ENCODE data around the gene SPARC.

The SPARC gene

DNA sequence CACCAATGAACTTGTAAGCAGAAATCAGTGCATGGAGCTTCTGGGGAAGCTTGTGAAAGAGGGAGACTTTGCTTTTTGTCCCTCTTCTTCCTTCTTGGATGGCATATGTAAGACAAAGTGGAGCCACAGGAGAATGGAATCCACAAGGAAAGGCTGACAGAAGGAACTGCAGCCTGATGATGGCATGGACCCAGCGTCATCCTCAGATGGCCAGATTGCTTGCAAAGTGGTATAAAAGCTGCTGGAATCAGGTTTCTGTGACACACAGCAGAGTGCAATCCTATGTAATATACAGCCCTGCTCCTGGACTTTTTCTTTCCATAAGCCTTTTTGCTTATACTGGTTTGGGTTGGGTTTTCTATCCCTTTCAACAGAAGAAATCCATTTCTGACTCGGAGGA is 31.4 kb upstream of the SPARC start:
- TF ChIP-seq, protein P1, sequence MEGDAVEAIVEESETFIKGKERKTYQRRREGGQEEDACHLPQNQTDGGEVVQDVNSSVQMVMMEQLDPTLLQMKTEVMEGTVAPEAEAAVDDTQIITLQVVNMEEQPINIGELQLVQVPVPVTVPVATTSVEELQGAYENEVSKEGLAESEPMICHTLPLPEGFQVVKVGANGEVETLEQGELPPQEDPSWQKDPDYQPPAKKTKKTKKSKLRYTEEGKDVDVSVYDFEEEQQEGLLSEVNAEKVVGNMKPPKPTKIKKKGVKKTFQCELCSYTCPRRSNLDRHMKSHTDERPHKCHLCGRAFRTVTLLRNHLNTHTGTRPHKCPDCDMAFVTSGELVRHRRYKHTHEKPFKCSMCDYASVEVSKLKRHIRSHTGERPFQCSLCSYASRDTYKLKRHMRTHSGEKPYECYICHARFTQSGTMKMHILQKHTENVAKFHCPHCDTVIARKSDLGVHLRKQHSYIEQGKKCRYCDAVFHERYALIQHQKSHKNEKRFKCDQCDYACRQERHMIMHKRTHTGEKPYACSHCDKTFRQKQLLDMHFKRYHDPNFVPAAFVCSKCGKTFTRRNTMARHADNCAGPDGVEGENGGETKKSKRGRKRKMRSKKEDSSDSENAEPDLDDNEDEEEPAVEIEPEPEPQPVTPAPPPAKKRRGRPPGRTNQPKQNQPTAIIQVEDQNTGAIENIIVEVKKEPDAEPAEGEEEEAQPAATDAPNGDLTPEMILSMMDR (IDR thresholded peaks at IDR 0.05; ENCODE audit: low read depth, low read length, missing control alignments): no peak
- in situ Hi-C loops (cut with HindIII; ENCODE audit: low sequenced_read_pairs): no loop called here
- H3K4me3 ChIP-seq (ENCODE audit: low read depth, low read length): no peak overlapping the region
- DNase-seq (ENCODE audit: low read depth): no peak

DNA sequence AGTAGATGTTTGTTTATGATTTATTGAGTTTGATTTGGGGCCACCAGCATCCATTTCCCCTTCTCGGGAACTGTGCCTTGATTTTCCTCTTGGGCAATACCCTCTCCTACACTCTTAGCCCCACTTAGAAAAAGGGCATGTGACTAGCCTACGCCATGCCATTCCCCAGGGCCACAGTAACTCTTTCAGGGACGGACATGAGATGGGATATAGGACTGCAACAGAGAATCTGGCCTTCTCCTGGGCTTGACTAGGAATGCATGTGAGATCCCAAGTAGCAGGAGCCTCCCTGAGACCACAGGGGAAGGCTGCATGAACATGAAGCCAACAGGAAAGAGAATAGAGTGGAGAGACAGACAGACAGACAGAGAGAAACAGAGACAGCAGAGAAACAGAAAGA is 30.7 kb upstream of the SPARC start:
- TF ChIP-seq, protein P1 (IDR thresholded peaks at IDR 0.05; ENCODE audit: low read depth, low read length, missing control alignments): no peak
- in situ Hi-C loops (cut with HindIII; ENCODE audit: low sequenced_read_pairs): no loop called here
- no peak overlapping the region for H3K4me3 ChIP-seq (ENCODE audit: low read depth, low read length)
- DNase-seq (ENCODE audit: low read depth): no peak

DNA sequence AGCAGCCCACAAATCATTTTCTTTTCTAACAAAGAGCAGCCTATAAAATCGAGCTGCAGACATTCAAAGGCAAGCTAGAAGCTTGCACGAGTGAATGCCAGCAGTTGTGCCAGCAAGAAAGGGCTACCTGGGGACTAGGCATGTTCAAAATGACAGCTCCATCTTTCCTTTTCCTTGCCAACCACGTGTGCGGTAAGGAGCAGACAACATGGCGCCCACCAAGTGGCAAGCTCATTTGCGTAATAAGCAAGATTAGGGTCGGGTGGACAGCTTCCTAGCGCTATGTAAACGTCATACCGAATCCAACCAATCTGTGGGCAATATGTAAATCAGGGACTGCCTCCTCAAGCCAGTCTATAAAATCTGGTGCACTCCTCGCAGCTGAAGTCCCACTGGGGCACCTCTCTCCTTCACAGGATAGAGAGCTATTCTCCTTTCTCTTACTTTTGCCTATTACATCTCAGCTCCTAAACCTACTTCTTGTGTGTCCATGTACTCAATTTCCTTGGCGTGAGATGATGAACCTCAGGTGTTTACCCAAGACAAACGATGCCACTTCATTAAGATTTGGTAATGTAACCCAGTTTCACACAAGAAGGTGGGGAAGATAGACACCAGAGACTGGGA is 22.5 kb upstream of the SPARC start:
- H3K4me3 ChIP-seq (ENCODE audit: low read depth, low read length): no peak overlapping the region
- in situ Hi-C loops (cut with HindIII; ENCODE audit: low sequenced_read_pairs): no loop called here
- DNase-seq (ENCODE audit: low read depth): no peak
- TF ChIP-seq, protein P1 (IDR thresholded peaks at IDR 0.05; ENCODE audit: low read depth, low read length, missing control alignments): no peak

DNA sequence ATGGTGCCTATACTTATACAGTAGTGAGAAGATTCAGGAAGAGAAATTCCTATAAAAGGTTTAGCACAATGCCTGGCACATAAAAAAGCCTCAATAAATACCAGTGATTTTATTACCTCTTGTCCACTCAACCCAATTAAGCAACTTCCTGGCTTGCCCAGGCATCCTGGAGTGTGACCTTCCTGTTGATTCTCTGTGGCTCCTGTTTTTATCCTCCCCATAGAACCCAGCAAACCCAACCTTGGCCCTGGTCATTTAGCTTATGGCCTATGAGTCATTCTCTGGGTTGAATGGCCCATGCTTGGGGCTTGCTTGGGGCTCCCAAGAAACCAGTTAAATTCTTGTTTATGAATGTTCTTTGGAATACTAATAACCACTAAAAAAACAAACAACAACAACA is 21.4 kb upstream of the SPARC start:
- no peak overlapping the region for H3K4me3 ChIP-seq (ENCODE audit: low read depth, low read length)
- no peak for DNase-seq (ENCODE audit: low read depth)
- in situ Hi-C loops (cut with HindIII; ENCODE audit: low sequenced_read_pairs): no loop called here
- TF ChIP-seq, protein P1 (IDR thresholded peaks at IDR 0.05; ENCODE audit: low read depth, low read length, missing control alignments): no peak

DNA sequence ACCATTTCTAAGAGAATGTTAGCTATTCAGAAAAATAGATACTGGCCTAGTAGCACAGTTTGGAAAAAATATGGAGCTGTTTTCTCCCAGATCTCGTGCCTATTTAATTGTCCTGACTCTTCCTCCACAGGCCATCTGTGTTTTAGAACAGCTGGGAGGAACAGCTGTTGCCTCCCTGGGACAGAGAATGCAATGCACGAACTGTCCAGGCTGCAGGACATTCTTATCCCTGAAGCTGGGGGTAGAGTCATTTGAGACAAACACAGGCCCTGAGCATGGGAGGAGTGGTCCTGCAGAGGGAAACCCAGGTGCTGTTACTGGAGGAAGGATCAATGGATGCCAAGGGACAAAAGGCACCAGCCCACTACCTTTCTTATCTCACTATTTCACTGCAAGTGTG is 20.9 kb upstream of the SPARC start:
- TF ChIP-seq, protein P1 (IDR thresholded peaks at IDR 0.05; ENCODE audit: low read depth, low read length, missing control alignments): no peak
- H3K4me3 ChIP-seq (ENCODE audit: low read depth, low read length): no peak overlapping the region
- no peak for DNase-seq (ENCODE audit: low read depth)
- in situ Hi-C loops (cut with HindIII; ENCODE audit: low sequenced_read_pairs): no loop called here

DNA sequence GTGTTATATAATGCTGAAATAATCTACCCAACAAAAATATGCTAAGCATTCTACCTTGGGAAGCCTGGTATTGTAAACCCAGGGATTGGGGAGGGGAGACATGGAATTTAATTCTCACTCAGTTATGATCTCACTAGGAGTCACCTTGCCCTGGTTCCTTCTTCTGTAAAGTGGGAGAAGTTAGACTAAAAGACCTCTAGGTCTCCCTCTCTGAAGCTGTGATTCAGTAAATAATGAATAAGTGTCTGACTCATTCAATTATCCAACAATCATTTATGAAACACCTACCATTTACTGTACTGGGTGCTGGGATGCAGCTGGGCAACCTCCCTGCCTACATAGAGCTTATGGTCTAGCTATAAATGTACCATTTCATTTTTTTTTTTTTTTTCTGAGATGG is 20.2 kb upstream of the SPARC start:
- DNase-seq (ENCODE audit: low read depth): no peak
- in situ Hi-C loops (cut with HindIII; ENCODE audit: low sequenced_read_pairs): no loop called here
- TF ChIP-seq, protein P1 (IDR thresholded peaks at IDR 0.05; ENCODE audit: low read depth, low read length, missing control alignments): no peak
- H3K4me3 ChIP-seq (ENCODE audit: low read depth, low read length): no peak overlapping the region

Data from astrocyte of the cerebellum (primary cell).